Gastrocnemius medialis (tissue), 4 donors: Measurements from ENCODE around the gene TMEM176A.

Experiments used
- POLR2A ChIP-seq, 2 donors: fragments of 450-650 bp; IDR thresholded peaks; one replicate each; pipeline ENCODE4 v1.6.1; 2017; ENCODE audit warnings: antibody characterized with exemption in 2 of 2, mild to moderate bottlenecking in 2 of 2, moderate library complexity in 2 of 2
- TF ChIP-seq, protein P1 (sequence below), 5 experiments: fragments of 450-650 bp in 3 of 5; fragments of 200-600 bp in 2 of 5; sonication (generic) in 2 of 5; IDR thresholded peaks in 4 of 5; conservative IDR thresholded peaks in 1 of 5; 1 replicate in 4 of 5; 2 replicates in 1 of 5; pipeline ENCODE4 v1.5.1; 2016 to 2019; ENCODE audit warnings: antibody characterized with exemption in 5 of 5, mild to moderate bottlenecking in 3 of 5, moderate library complexity in 3 of 5

DNA sequence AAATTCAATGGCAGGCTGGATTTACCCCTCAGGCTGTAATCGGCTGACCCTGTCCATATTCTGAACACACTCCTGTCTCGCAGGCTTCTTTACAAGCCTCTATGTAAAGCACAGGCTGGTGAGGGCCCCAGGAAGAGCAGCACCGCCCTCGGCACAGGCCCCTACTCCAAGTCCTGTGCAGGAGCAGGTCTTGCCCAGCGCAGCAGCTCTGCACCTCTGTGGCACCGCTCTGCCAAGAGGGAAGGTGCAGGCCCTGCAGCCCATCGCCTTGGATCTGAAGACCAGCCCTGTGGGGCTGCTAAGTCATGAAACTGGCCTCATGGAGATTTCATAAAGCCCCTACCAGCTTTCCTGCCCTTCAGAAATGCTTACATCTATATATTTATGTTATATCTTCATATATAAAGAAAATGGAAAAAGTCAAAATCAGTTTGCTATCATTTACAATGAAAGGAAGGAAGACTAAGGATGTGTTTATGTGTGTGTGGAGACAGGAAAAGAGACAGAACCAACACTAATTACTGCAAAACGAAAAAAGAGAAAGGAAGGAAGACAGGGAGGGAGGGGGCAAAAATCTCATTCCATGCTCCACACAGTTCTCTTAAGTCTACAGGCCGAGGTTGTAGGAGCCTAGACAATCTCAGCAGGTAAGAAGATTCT lies 10.0 kb upstream of the TMEM176A start:
- TF ChIP-seq, protein P1, sequence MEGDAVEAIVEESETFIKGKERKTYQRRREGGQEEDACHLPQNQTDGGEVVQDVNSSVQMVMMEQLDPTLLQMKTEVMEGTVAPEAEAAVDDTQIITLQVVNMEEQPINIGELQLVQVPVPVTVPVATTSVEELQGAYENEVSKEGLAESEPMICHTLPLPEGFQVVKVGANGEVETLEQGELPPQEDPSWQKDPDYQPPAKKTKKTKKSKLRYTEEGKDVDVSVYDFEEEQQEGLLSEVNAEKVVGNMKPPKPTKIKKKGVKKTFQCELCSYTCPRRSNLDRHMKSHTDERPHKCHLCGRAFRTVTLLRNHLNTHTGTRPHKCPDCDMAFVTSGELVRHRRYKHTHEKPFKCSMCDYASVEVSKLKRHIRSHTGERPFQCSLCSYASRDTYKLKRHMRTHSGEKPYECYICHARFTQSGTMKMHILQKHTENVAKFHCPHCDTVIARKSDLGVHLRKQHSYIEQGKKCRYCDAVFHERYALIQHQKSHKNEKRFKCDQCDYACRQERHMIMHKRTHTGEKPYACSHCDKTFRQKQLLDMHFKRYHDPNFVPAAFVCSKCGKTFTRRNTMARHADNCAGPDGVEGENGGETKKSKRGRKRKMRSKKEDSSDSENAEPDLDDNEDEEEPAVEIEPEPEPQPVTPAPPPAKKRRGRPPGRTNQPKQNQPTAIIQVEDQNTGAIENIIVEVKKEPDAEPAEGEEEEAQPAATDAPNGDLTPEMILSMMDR (IDR thresholded peaks at IDR 0.05 in 4 of 5, conservative IDR thresholded peaks at IDR 0.05 in 1 of 5) = no peak
- TF ChIP-seq POLR2A (IDR thresholded peaks at IDR 0.05) = no peak
